Measurements from ENCODE around the gene ADAM12.
"Not testable (repeated sequence)": the region's sequence is repeated elsewhere in the genome, so short reads cannot be mapped to it uniquely, and the experiment has no call there.

ADAM12 gene

DNA sequence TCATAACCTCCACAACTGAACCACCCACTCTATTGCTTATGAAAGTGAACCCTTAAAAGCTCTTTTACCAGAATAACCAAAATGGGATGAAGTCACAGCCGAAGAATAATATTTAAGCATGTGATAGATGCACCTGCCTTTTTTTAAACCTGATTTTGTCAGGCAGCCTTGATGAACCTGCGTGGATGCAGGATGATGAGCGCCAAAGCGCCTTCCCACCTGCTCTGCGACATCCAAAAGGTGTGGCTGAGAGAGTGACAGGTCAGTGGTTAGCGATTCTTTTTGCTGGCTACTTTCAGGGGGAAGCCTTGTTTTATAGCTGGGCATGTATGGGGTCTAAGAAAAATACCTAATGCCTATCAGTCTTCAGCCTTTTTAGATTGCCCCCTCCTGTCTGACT is 334.1 kb downstream of the ADAM12 start:
- Histone ChIP-seq H3K27ac (no peak overlapping the region), H3K27me3 (peaks cover 19% of the 10 kb centered on the region), H3K36me3 (no peaks in the 10 kb centered on the region), H3K4me3 (ENCODE audit: low read depth in 1 of 2, low read length in 1 of 2) (no peak overlapping the region), H3K9me3 (no peaks in the 10 kb centered on the region), H3K4me1 (ENCODE audit: control insufficient read depth in 1 of 2, insufficient read depth in 1 of 2, low read depth in 1 of 2, low read length in 1 of 2) (peaks cover 0 to 7% of the 10 kb centered on the region in 2 experiments)
- no peak for TF ChIP-seq CTCF (IDR thresholded peaks at IDR 0.05)

DNA sequence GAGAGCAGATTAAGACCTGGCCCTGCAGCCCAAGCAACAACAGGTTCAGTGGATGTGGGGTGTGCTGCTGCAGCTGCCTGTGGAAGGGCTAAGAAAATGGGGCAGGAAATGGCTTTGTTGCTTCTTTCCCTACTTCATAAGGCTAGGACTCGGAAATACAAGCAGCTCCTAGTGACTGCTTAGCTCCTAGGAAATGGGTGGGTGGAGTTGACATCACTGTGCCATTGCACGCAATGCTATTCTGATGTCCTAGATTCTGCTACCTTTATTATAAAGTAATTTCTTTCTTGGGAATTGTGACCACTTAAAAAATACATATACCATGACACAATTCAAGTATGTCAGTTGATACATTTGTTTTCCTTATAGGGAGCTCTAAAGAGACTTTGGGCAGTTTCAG is 336.1 kb downstream of the ADAM12 start:
- Histone ChIP-seq H3K27me3 (no peaks in the 10 kb centered on the region), H3K9me3 (no peaks in the 10 kb centered on the region), H3K27ac (no peak overlapping the region), H3K36me3 (no peaks in the 10 kb centered on the region), H3K4me3 (ENCODE audit: low read depth in 1 of 2, low read length in 1 of 2) (no peak overlapping the region), H3K4me1 (ENCODE audit: control insufficient read depth in 1 of 2, insufficient read depth in 1 of 2, low read depth in 1 of 2, low read length in 1 of 2) (peaks cover 0 to 7% of the 10 kb centered on the region in 2 experiments)
- no peak for TF ChIP-seq CTCF (IDR thresholded peaks at IDR 0.05)

GRCh38 chr10:126049759-126050700 is 338.2 kb downstream of the ADAM12 start:
- Histone ChIP-seq H3K36me3 (no peaks in the 10 kb centered on the region), H3K27me3 (no peaks in the 10 kb centered on the region), H3K4me1 (ENCODE audit: control insufficient read depth in 1 of 2, insufficient read depth in 1 of 2, low read depth in 1 of 2, low read length in 1 of 2) (peaks cover 0 to 7% of the 10 kb centered on the region in 2 experiments), H3K9me3 (no peaks in the 10 kb centered on the region), H3K27ac (no peak overlapping the region), H3K4me3 (ENCODE audit: low read depth in 1 of 2, low read length in 1 of 2) (no peak overlapping the region)
- no peak for TF ChIP-seq CTCF (IDR thresholded peaks at IDR 0.05)

- not testable (repeated sequence) for H3K4me3 ChIP-seq (ENCODE audit: low read depth in 1 of 2, low read length in 1 of 2); H3K27ac ChIP-seq; H3K27me3 ChIP-seq; H3K4me1 ChIP-seq (ENCODE audit: control insufficient read depth in 1 of 2, insufficient read depth in 1 of 2, low read depth in 1 of 2, low read length in 1 of 2); H3K9me3 ChIP-seq; H3K36me3 ChIP-seq
Observed at GRCh38 chr10:126047749-126048148, 340.5 kb downstream of the ADAM12 start.

GRCh38 chr10:126046831-126047230 is 341.4 kb downstream of the ADAM12 start:
- no peaks in the 10 kb centered on the region for H3K27me3 ChIP-seq
- no peaks in the 10 kb centered on the region for H3K9me3 ChIP-seq
- peaks cover 0 to 11% of the 10 kb centered on the region in 2 experiments for H3K4me1 ChIP-seq (ENCODE audit: control insufficient read depth in 1 of 2, insufficient read depth in 1 of 2, low read depth in 1 of 2, low read length in 1 of 2)
- no peak for TF ChIP-seq CTCF (IDR thresholded peaks at IDR 0.05)
- no peak overlapping the region for H3K27ac ChIP-seq
- no peak overlapping the region for H3K4me3 ChIP-seq (ENCODE audit: low read depth in 1 of 2, low read length in 1 of 2)
- no peaks in the 10 kb centered on the region for H3K36me3 ChIP-seq

DNA sequence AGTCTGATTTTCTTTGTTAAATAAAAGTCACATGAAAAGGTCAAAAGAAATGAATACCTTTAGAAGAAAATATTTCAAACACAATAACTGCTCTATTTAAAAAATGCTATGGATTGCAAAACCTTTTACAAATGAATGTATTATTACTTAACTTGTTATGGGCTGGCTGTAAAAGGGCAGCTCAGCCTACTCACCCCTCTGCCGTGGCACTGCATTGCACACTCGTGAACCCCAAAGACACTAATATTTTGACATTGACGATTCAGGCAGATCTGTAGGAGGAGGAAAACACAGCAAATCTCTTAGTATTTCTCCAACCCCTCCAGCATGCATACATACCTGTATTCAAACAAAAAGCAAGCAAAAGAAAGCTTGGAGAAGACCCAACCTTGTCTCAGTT is 342.4 kb downstream of the ADAM12 start:
- H3K9me3 ChIP-seq, result no peaks in the 10 kb centered on the region
- H3K27me3 ChIP-seq, result no peaks in the 10 kb centered on the region
- no peak overlapping the region for H3K4me3 ChIP-seq (ENCODE audit: low read depth in 1 of 2, low read length in 1 of 2)
- no peak overlapping the region for H3K27ac ChIP-seq
- no peaks in the 10 kb centered on the region for H3K36me3 ChIP-seq
- TF ChIP-seq CTCF (IDR thresholded peaks at IDR 0.05), result no peak
- peaks cover 0 to 15% of the 10 kb centered on the region in 2 experiments for H3K4me1 ChIP-seq (ENCODE audit: control insufficient read depth in 1 of 2, insufficient read depth in 1 of 2, low read depth in 1 of 2, low read length in 1 of 2)

All from neutrophil (primary cell).